ENCODE results near the gene F10. TPM values are rescaled to one million over a fixed set of nuclear protein-coding genes. Genes with fewer than 3 reads are reported as not detected.

The F10 gene
- total RNA-seq, 1 experiment from 2014 or later = not detected

DNA sequence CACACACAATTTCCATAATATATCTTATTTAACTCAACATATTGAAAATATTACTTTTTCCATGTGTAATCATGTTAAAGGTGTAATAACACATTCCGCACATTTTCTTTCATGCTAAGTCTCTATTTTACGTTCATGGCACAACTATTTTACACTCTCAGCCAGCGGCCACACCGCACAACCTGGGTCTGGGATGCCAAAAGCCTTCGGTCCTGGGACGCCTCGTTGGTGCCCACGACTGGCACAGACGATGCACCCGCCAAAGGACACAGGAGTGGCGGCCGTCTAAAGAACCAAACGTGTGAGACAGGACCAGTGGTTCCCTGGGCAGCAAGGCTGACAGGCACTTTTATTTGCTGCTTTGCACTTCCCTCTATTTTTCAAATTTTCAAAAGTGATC is 25.8 kb downstream of the F10 start:
- H3F3A ChIP-seq (ENCODE audit: insufficient read depth, low read depth) = 0 out of 2 replicates have a peak, but pooled peaks cover under 1% of the 10 kb centered on the region
- no peaks in the 10 kb centered on the region for H3K79me2 ChIP-seq (ENCODE audit: low read depth)
- H3K4me2 ChIP-seq = no peak overlapping the region
- H4K20me1 ChIP-seq (ENCODE audit: insufficient read depth) = no peaks in the 10 kb centered on the region
- no TSS peak for BruUV-seq (replicated peaks)
- H2AFZ ChIP-seq = no peak overlapping the region
- no peak for DNase-seq
- H3K4me1 ChIP-seq (replicated peaks; ENCODE audit: insufficient read depth) = peaks cover 3% of the 10 kb centered on the region; the same call in 1 of the 2 replicates
- CTCF ChIA-PET = no interaction called here
- no peak overlapping the region for H3K4me3 ChIP-seq
- H3K9me3 ChIP-seq (ENCODE audit: insufficient read depth, low read depth) = no peaks in the 10 kb centered on the region
- peaks cover 70% of the 10 kb centered on the region for H3K27me3 ChIP-seq (ENCODE audit: insufficient read depth, low read depth)
- no peaks in the 10 kb centered on the region for H3K36me3 ChIP-seq (ENCODE audit: low read depth)
- no peak for TF ChIP-seq EZH2 (IDR thresholded peaks at IDR 0.05; ENCODE audit: low read depth)
- TF ChIP-seq, protein P1, sequence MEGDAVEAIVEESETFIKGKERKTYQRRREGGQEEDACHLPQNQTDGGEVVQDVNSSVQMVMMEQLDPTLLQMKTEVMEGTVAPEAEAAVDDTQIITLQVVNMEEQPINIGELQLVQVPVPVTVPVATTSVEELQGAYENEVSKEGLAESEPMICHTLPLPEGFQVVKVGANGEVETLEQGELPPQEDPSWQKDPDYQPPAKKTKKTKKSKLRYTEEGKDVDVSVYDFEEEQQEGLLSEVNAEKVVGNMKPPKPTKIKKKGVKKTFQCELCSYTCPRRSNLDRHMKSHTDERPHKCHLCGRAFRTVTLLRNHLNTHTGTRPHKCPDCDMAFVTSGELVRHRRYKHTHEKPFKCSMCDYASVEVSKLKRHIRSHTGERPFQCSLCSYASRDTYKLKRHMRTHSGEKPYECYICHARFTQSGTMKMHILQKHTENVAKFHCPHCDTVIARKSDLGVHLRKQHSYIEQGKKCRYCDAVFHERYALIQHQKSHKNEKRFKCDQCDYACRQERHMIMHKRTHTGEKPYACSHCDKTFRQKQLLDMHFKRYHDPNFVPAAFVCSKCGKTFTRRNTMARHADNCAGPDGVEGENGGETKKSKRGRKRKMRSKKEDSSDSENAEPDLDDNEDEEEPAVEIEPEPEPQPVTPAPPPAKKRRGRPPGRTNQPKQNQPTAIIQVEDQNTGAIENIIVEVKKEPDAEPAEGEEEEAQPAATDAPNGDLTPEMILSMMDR (conservative IDR thresholded peaks at IDR 0.05) = no peak
- POLR2A ChIA-PET (ENCODE audit: unreplicated experiment) = no interaction called here
- H3K27ac ChIP-seq = no peak overlapping the region
- intact Hi-C loops (cut with micrococcal nuclease; ENCODE audit: unreplicated experiment) = no loop called here
- H3K9me2 ChIP-seq (ENCODE audit: insufficient read depth) = no peaks in the 10 kb centered on the region

DNA sequence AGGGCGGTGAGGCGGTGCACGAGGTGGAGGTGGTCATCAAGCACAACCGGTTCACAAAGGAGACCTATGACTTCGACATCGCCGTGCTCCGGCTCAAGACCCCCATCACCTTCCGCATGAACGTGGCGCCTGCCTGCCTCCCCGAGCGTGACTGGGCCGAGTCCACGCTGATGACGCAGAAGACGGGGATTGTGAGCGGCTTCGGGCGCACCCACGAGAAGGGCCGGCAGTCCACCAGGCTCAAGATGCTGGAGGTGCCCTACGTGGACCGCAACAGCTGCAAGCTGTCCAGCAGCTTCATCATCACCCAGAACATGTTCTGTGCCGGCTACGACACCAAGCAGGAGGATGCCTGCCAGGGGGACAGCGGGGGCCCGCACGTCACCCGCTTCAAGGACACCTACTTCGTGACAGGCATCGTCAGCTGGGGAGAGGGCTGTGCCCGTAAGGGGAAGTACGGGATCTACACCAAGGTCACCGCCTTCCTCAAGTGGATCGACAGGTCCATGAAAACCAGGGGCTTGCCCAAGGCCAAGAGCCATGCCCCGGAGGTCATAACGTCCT is 26.4 kb downstream of the F10 start:
- no peaks in the 10 kb centered on the region for H3K9me2 ChIP-seq (ENCODE audit: insufficient read depth)
- no peaks in the 10 kb centered on the region for H3K9me3 ChIP-seq (ENCODE audit: insufficient read depth, low read depth)
- no peaks in the 10 kb centered on the region for H4K20me1 ChIP-seq (ENCODE audit: insufficient read depth)
- H2AFZ ChIP-seq = no peak overlapping the region
- TF ChIP-seq, protein P1 (conservative IDR thresholded peaks at IDR 0.05) = no peak
- TF ChIP-seq EZH2 (IDR thresholded peaks at IDR 0.05; ENCODE audit: low read depth) = no peak
- H3K4me2 ChIP-seq = no peak overlapping the region
- no peak overlapping the region for H3K27ac ChIP-seq
- H3K36me3 ChIP-seq (ENCODE audit: low read depth) = no peaks in the 10 kb centered on the region
- H3K27me3 ChIP-seq (ENCODE audit: insufficient read depth, low read depth) = peaks cover 64% of the 10 kb centered on the region
- H3K79me2 ChIP-seq (ENCODE audit: low read depth) = no peaks in the 10 kb centered on the region
- ChIA-PET POLR2A (ENCODE audit: unreplicated experiment) (no interaction called here), CTCF (no interaction called here)
- H3K4me1 ChIP-seq (replicated peaks; ENCODE audit: insufficient read depth) = peaks cover 6% of the 10 kb centered on the region; the same call in 1 of the 2 replicates
- H3K4me3 ChIP-seq = no peak overlapping the region
- no TSS peak for BruUV-seq (replicated peaks)
- intact Hi-C loops (cut with micrococcal nuclease; ENCODE audit: unreplicated experiment) = no loop called here
- no peak for DNase-seq
- 0 out of 2 replicates have a peak, but pooled peaks cover 5% of the 10 kb centered on the region for H3F3A ChIP-seq (ENCODE audit: insufficient read depth, low read depth)

DNA sequence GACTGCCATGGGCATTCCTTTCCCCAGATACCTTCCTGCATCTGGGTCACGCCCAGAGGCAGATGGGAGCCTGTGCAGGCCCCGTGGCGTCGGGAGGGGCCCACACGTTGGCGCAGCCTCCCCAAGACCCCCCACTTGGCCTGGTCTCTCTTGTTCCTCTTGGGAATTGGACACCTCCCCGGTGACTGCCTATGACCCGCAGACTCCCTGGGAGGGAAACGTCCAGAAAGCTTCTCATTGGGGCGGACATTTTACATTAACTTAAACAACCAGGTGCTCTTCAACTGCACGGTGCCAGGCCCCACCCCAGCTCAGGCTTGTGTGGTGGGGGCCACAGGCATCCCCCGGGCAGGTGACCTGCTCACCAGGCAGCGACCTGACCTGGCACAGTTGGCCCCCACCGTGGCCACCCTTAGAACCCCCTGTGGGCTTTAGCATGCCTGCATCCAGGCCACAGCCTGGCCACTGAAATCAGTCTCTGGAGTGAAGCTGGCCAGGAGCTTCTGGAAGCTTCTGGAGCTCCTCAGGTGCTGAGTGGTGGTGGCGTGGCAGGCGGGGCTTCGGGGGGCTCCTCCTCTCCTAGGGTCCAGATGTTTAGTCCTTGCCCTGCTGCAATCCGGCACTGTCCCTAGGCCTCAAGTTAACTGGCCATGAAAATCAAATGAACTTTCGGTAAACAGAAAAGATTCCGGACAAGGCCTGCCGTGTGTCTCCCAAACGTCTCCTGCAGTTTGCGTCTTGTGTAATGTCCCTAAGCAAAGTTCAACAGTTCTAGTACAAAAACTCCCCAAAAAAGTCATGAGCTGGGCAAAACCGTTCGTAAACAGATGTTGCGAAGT is 27.3 kb downstream of the F10 start:
- BruUV-seq (replicated peaks) = no TSS peak
- intact Hi-C loops (cut with micrococcal nuclease; ENCODE audit: unreplicated experiment) = no loop called here
- Histone ChIP-seq H3K4me2 (no peak overlapping the region), H3K9me2 (ENCODE audit: insufficient read depth) (no peaks in the 10 kb centered on the region), H4K20me1 (ENCODE audit: insufficient read depth) (no peaks in the 10 kb centered on the region), H3K27ac (no peak overlapping the region), H3K27me3 (ENCODE audit: insufficient read depth, low read depth) (peaks cover 56% of the 10 kb centered on the region), H3K4me1 (replicated peaks; ENCODE audit: insufficient read depth) (peaks cover 6% of the 10 kb centered on the region; the same call in 1 of the 2 replicates), H3K36me3 (ENCODE audit: low read depth) (no peaks in the 10 kb centered on the region), H3K9me3 (ENCODE audit: insufficient read depth, low read depth) (no peaks in the 10 kb centered on the region), H2AFZ (no peak overlapping the region), H3K79me2 (ENCODE audit: low read depth) (no peaks in the 10 kb centered on the region), H3F3A (ENCODE audit: insufficient read depth, low read depth) (0 out of 2 replicates have a peak, but pooled peaks cover 5% of the 10 kb centered on the region), H3K4me3 (no peak overlapping the region)
- ChIA-PET POLR2A (ENCODE audit: unreplicated experiment) (no interaction called here), CTCF (no interaction called here)
- TF ChIP-seq, protein P1 (conservative IDR thresholded peaks at IDR 0.05) = no peak
- no peak for TF ChIP-seq EZH2 (IDR thresholded peaks at IDR 0.05; ENCODE audit: low read depth)
- DNase-seq = no peak

Data from PC-9 (cell line).